MM.1S (cell line): ENCODE results near the gene ADGRV1.

Experiments used
- DNase-seq: peaks from one replicate; pipeline ENCODE4 v3.0.0-alpha.2; 2015
- H2AFZ ChIP-seq: fragments of 300-600 bp; sonication (generic); 2 replicates; pipeline ENCODE4 v1.6.0; 2016; ENCODE audit warnings: antibody characterized with exemption, low read length
- H3F3A ChIP-seq: fragments of 300-600 bp; sonication (generic); 2 replicates; pipeline ENCODE4 v1.6.1; 2016; ENCODE audit warnings: mild to moderate bottlenecking, antibody characterized with exemption, low read length, moderate library complexity, mixed read lengths; ENCODE audit not compliant: insufficient read depth
- H3K27ac ChIP-seq: fragments of 300-600 bp; sonication (generic); 2 replicates; pipeline ENCODE4 v1.5.1; 2016; ENCODE audit warnings: mild to moderate bottlenecking, low read length
- H3K27me3 ChIP-seq: fragments of 300-600 bp; sonication (generic); replicated peaks from 2 replicates; pipeline ENCODE4 v1.6.0; 2016; ENCODE audit warnings: low read length; ENCODE audit not compliant: insufficient read depth
- H3K36me3 ChIP-seq: fragments of 300-600 bp; sonication (generic); replicated peaks from 2 replicates; pipeline ENCODE4 v1.6.1; 2016; ENCODE audit warnings: mild to moderate bottlenecking, low read length, mixed read lengths; ENCODE audit not compliant: insufficient read depth
- H3K4me1 ChIP-seq: fragments of 300-600 bp; sonication (generic); 2 replicates; pipeline ENCODE4 v1.6.1; 2016; ENCODE audit warnings: low read length, mixed read lengths
- H3K4me2 ChIP-seq: fragments of 300-600 bp; sonication (generic); 2 replicates; pipeline ENCODE4 v1.6.0; 2016; ENCODE audit warnings: low read depth, low read length
- H3K4me3 ChIP-seq: fragments of 300-600 bp; sonication (generic); 2 replicates; pipeline ENCODE4 v1.5.1; 2016; ENCODE audit warnings: low read length, mixed read lengths
- H3K79me2 ChIP-seq: fragments of 300-600 bp; sonication (generic); 2 replicates; pipeline ENCODE4 v1.6.1; 2016; ENCODE audit warnings: mixed run types, low read length, mixed read lengths
- H3K9ac ChIP-seq: fragments of 300-600 bp; sonication (generic); 2 replicates; pipeline ENCODE4 v1.6.1; 2016; ENCODE audit warnings: low read length, mixed read lengths
- H3K9me2 ChIP-seq: fragments of 300-600 bp; sonication (generic); replicated peaks from 2 replicates; pipeline ENCODE4 v1.6.1; 2016; ENCODE audit warnings: mild to moderate bottlenecking, low read length, mixed read lengths; ENCODE audit not compliant: insufficient read depth
- H3K9me3 ChIP-seq: fragments of 300-600 bp; sonication (generic); replicated peaks from 2 replicates; pipeline ENCODE4 v1.6.1; 2016; ENCODE audit warnings: mild to moderate bottlenecking, low read length, mixed read lengths; ENCODE audit not compliant: insufficient read depth
- H4K20me1 ChIP-seq: fragments of 300-600 bp; sonication (generic); 2 replicates; pipeline ENCODE4 v1.6.1; 2016; ENCODE audit warnings: mild to moderate bottlenecking, low read length, moderate library complexity, mixed read lengths; ENCODE audit not compliant: insufficient read depth
- CTCF ChIP-seq: fragments of 300-600 bp; sonication (generic); IDR thresholded peaks from 2 replicates; pipeline ENCODE4 v1.5.1; 2016; ENCODE audit warnings: antibody characterized with exemption, low read length, mixed read lengths
- EZH2 ChIP-seq: fragments of 300-600 bp; sonication (generic); optimal IDR thresholded peaks from 2 replicates; pipeline ENCODE3; 2017; ENCODE audit warnings: low read depth, mild to moderate bottlenecking, antibody characterized with exemption, low read length, mixed read lengths
- EZH2phosphoT487 ChIP-seq: fragments of 300-600 bp; sonication (generic); IDR thresholded peaks from 2 replicates; pipeline ENCODE4 v1.6.1; 2018; ENCODE audit warnings: antibody characterized with exemption, low read length

ADGRV1 gene

GRCh38 chr5:90959262-90959661 lies 400.7 kb downstream of the ADGRV1 start:
- H3K4me3 ChIP-seq, result no peak overlapping the region
- H3K27me3 ChIP-seq, result no peaks in the 10 kb centered on the region
- H3K4me1 ChIP-seq, result no peaks in the 10 kb centered on the region
- DNase-seq, result no peak
- H3K79me2 ChIP-seq, result no peaks in the 10 kb centered on the region
- H3K9me3 ChIP-seq, result no peaks in the 10 kb centered on the region
- no peaks in the 10 kb centered on the region for H3K9me2 ChIP-seq
- H3F3A ChIP-seq, result no peaks in the 10 kb centered on the region
- H3K4me2 ChIP-seq, result no peak overlapping the region
- TF ChIP-seq EZH2phosphoT487, result no peak
- no peaks in the 10 kb centered on the region for H3K36me3 ChIP-seq
- H3K27ac ChIP-seq, result no peak overlapping the region
- no peak overlapping the region for H2AFZ ChIP-seq
- H3K9ac ChIP-seq, result no peak overlapping the region
- no peaks in the 10 kb centered on the region for H4K20me1 ChIP-seq

- no peaks in the 10 kb centered on the region for H3K4me1 ChIP-seq
- H3K4me3 ChIP-seq, result no peak overlapping the region
- H3F3A ChIP-seq, result no peaks in the 10 kb centered on the region
- H3K9ac ChIP-seq, result no peak overlapping the region
- H3K9me3 ChIP-seq, result no peaks in the 10 kb centered on the region
- no peak overlapping the region for H3K4me2 ChIP-seq
- TF ChIP-seq EZH2 (no peak), EZH2phosphoT487 (no peak), CTCF (no peak)
- no peak for DNase-seq
- no peaks in the 10 kb centered on the region for H3K27me3 ChIP-seq
- no peaks in the 10 kb centered on the region for H3K79me2 ChIP-seq
- H4K20me1 ChIP-seq, result no peaks in the 10 kb centered on the region
- no peaks in the 10 kb centered on the region for H3K9me2 ChIP-seq
- H3K27ac ChIP-seq, result no peak overlapping the region
- no peak overlapping the region for H2AFZ ChIP-seq
- H3K36me3 ChIP-seq, result no peaks in the 10 kb centered on the region
Measured at GRCh38 chr5:90962481-90962880, 403.9 kb downstream of the ADGRV1 start.

DNA sequence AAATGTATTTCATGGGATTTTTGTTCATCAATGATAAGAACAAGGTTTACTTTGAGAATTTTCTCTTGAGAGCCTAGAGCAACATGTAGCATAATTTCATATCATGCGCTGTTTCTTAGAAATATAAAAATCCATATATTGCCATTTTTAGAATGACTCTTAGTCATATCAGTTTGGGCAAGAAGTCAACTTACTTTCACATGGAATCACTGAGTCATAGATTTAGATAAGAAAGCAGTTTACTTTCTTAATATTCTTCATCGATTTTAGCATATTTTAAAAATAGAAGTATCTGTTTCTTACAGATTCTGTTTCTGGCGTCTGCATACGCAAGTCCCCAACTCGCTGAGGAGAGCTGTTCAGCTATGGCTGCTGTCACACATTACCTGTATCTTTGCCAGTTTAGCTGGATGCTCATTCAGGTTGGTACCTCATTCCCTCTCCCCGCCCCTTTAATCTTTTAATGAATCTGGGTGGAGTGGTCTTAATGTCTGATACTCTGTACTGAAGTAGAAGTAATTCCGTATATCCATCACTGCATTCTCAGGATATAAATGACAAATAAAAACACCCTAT lies 406.6 kb downstream of the ADGRV1 start:
- Histone ChIP-seq H3K27me3 (no peaks in the 10 kb centered on the region; the same call in 1 of the 2 replicates), H3K79me2 (no peaks in the 10 kb centered on the region), H3K9ac (no peak overlapping the region), H2AFZ (no peak overlapping the region), H3K4me1 (no peaks in the 10 kb centered on the region), H3K9me2 (no peaks in the 10 kb centered on the region), H3K4me3 (no peak overlapping the region), H3K9me3 (no peaks in the 10 kb centered on the region), H3K27ac (no peak overlapping the region), H3K36me3 (no peaks in the 10 kb centered on the region), H3F3A (no peaks in the 10 kb centered on the region), H3K4me2 (no peak overlapping the region), H4K20me1 (no peaks in the 10 kb centered on the region)
- TF ChIP-seq EZH2 (no peak), CTCF (no peak), EZH2phosphoT487 (no peak)
- DNase-seq, result no peak

DNA sequence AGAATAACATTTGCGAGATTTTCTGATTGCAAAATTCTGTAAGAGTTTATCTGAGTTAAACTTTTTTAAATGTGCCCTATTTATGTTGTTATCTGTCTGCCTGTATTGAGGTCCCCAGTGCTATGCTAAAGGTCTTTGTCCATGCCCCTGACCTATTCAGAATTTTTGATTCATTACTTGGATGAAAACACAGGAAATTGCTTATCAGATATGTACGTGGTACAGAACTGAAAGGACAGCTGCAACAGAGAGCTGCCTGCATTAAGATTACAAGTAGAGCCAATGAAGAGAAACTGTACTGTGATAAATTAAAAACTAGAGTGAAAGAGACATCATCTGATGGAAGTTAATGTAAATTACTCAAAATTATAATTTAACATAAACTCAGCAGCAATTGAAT lies 408.8 kb downstream of the ADGRV1 start:
- Histone ChIP-seq H3K9me2 (no peaks in the 10 kb centered on the region), H3K4me3 (no peak overlapping the region), H3F3A (no peaks in the 10 kb centered on the region), H4K20me1 (no peaks in the 10 kb centered on the region), H3K79me2 (no peaks in the 10 kb centered on the region), H3K9ac (no peak overlapping the region), H3K4me2 (no peak overlapping the region), H3K9me3 (no peaks in the 10 kb centered on the region), H3K27ac (no peak overlapping the region), H3K4me1 (no peaks in the 10 kb centered on the region), H3K27me3 (no peaks in the 10 kb centered on the region; the same call in 1 of the 2 replicates), H3K36me3 (no peaks in the 10 kb centered on the region), H2AFZ (no peak overlapping the region)
- TF ChIP-seq CTCF, result no peak
- no peak for TF ChIP-seq EZH2phosphoT487
- TF ChIP-seq EZH2, result no peak
- DNase-seq, result no peak
